HG03135 (cell line): ENCODE data around the gene NAE1.
"Not testable (repeated sequence)": the region's sequence is repeated elsewhere in the genome, so short reads cannot be mapped to it uniquely, and the experiment has no call there.

ENCODE experiments used
- ATAC-seq: cut with Tn5 transposase; IDR thresholded peaks from one replicate; pipeline ENCODE4 v1.9.1; 2021; ENCODE audit warnings: mild to moderate bottlenecking, moderate library complexity; ENCODE audit not compliant: unreplicated experiment

Gene NAE1

GRCh38 chr16:66830422-66831404 is at the start of gene NAE1:
Gene NAE1, minus strand, starts transcription at chr16:66830976. Its CDS starts 77 bp downstream, at chr16:66830899.
- ATAC-seq = peak; percentile 92

- no peak for ATAC-seq
These were observed 47.3 kb upstream of the NAE1 start for GRCh38 chr16:66878067-66878466.

- no peak for ATAC-seq
These were observed 43.5 kb upstream of the NAE1 start for GRCh38 chr16:66874079-66874775.

GRCh38 chr16:66873685-66874055 is 42.9 kb upstream of the NAE1 start:
- ATAC-seq = no peak

- ATAC-seq = peak; percentile 64
These were observed 42.3 kb upstream of the NAE1 start for GRCh38 chr16:66872943-66873684.

- ATAC-seq = no peak
These were observed 41.8 kb upstream of the NAE1 start for GRCh38 chr16:66872559-66872942.

GRCh38 chr16:66871840-66872239 is 41.1 kb upstream of the NAE1 start:
- ATAC-seq = no peak

GRCh38 chr16:66871363-66871762 is 40.6 kb upstream of the NAE1 start:
- not testable (repeated sequence) for ATAC-seq

GRCh38 chr16:66869424-66869823 is 38.6 kb upstream of the NAE1 start:
- ATAC-seq = no peak

- ATAC-seq = no peak
These were observed 32.9 kb upstream of the NAE1 start for GRCh38 chr16:66863707-66864106.

- ATAC-seq = no peak
These were observed 31.3 kb upstream of the NAE1 start for GRCh38 chr16:66862023-66862520.

GRCh38 chr16:66859397-66860068 is 28.8 kb upstream of the NAE1 start:
- no peak for ATAC-seq

- ATAC-seq = no peak
These were observed 28.1 kb upstream of the NAE1 start for GRCh38 chr16:66858740-66859396.

GRCh38 chr16:66857437-66857836 is 26.7 kb upstream of the NAE1 start:
- no peak for ATAC-seq

- no peak for ATAC-seq
These were observed 26.0 kb upstream of the NAE1 start for GRCh38 chr16:66856801-66857200.

GRCh38 chr16:66856184-66856730 is 25.5 kb upstream of the NAE1 start:
- no peak for ATAC-seq

GRCh38 chr16:66853261-66854139 is 22.7 kb upstream of the NAE1 start:
- ATAC-seq = no peak

GRCh38 chr16:66851166-66851964 is 20.6 kb upstream of the NAE1 start:
- no peak for ATAC-seq
